Activated CD8-positive, alpha-beta memory T cell treated with anti-CD3 and anti-CD28 coated beads, Interleukin-2, amount 10 ng/mL, durations not matched to agents 7 days and 5 days (primary cell): Measurements from ENCODE around the gene CARTPT. TPM values are rescaled to one million over a fixed set of nuclear protein-coding genes. Genes with fewer than 3 reads are reported as not detected.

Experiments used
- ATAC-seq: fragments of 150-1000 bp; cut with Tn5 transposase; one replicate; pipeline ENCODE4 v1.10.0; 2021; ENCODE audit warnings: moderate library complexity
- CTCF ChIA-PET: fragments of 350-600 bp; sonication (Branson Sonifier 250); formaldehyde crosslinking; loops from one replicate; lab custom pipeline; 2021; ENCODE audit warnings: antibody characterized with exemption; lab: Charles Lee
- DNase-seq: peaks from one replicate; pipeline ENCODE4 v3.0.0-alpha.2; 2020
- H3K27ac Mint-ChIP-seq: one replicate; pipeline ENCODE4 v1.8.0; 2021; ENCODE audit warnings: mild to moderate bottlenecking, mixed read lengths
- H3K27me3 Mint-ChIP-seq: one replicate; pipeline ENCODE4 v1.8.0; 2021; ENCODE audit warnings: mixed read lengths
- H3K36me3 Mint-ChIP-seq: one replicate; pipeline ENCODE4 v1.8.0; 2021; ENCODE audit warnings: mild to moderate bottlenecking, mixed read lengths
- H3K4me1 Mint-ChIP-seq: one replicate; pipeline ENCODE4 v1.8.0; 2021; ENCODE audit warnings: mixed read lengths
- H3K4me3 Mint-ChIP-seq: one replicate; pipeline ENCODE4 v1.8.0; 2021; ENCODE audit warnings: mild to moderate bottlenecking, moderate library complexity, mixed read lengths
- H3K9me3 Mint-ChIP-seq: one replicate; pipeline ENCODE4 v1.8.0; 2022; ENCODE audit warnings: low read depth, mixed read lengths
- total RNA-seq, 2 experiments: library from RNA; stranded (reverse); gene quantifications; one replicate each; pipeline ENCODE4 v1.2.3, GENCODE V29; 2021

Gene CARTPT
- total RNA-seq, 2 experiments from 2014 or later = not detected

- Mint-ChIP-seq H3K36me3 (no peaks in the 10 kb centered on the region), H3K4me3 (no peak overlapping the region), H3K27ac (no peak overlapping the region), H3K4me1 (no peaks in the 10 kb centered on the region), H3K9me3 (no peaks in the 10 kb centered on the region), H3K27me3 (peaks cover 31% of the 10 kb centered on the region)
- CTCF ChIA-PET = no interaction called here
- DNase-seq (no peak), ATAC-seq (no peak)
Observed at GRCh38 chr5:71703941-71704340, 15.1 kb upstream of the CARTPT start.

- Mint-ChIP-seq H3K4me3 (no peak overlapping the region), H3K27me3 (peaks cover 29% of the 10 kb centered on the region), H3K27ac (no peak overlapping the region), H3K4me1 (no peaks in the 10 kb centered on the region), H3K36me3 (no peaks in the 10 kb centered on the region), H3K9me3 (no peaks in the 10 kb centered on the region)
- CTCF ChIA-PET = no interaction called here
- DNase-seq = no peak
- no peak for ATAC-seq
Observed at GRCh38 chr5:71705421-71705820, 13.7 kb upstream of the CARTPT start.

DNA sequence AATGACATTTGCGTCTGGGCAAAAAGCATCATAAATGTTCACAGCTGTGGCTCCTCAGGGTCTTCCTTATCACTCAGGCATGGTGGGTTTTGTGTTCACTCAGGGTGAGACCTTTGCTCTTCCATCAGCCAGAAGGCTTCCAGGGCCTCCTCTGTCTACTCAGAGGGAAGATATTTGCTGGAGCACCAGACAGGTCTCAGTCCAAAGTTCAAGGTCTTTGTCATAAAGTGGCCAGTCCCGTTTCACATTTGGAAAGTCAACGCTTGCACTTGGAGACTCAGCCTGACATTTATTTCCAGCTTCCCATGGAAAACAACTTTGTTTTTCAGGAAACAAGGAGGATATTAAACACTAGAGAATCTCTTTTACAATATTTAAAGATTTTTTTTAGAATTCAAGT is 12.2 kb upstream of the CARTPT start:
- no peak for DNase-seq
- H3K4me1 Mint-ChIP-seq = no peaks in the 10 kb centered on the region
- H3K27ac Mint-ChIP-seq = no peak overlapping the region
- no peaks in the 10 kb centered on the region for H3K9me3 Mint-ChIP-seq
- no peak for ATAC-seq
- CTCF ChIA-PET = no interaction called here
- H3K4me3 Mint-ChIP-seq = no peak overlapping the region
- H3K36me3 Mint-ChIP-seq = no peaks in the 10 kb centered on the region
- H3K27me3 Mint-ChIP-seq = peaks cover 32% of the 10 kb centered on the region

GRCh38 chr5:71711610-71712009 is 7.5 kb upstream of the CARTPT start:
- DNase-seq (no peak), ATAC-seq (no peak)
- peaks cover 48% of the 10 kb centered on the region for H3K27me3 Mint-ChIP-seq
- CTCF ChIA-PET = no interaction called here
- no peaks in the 10 kb centered on the region for H3K4me1 Mint-ChIP-seq
- H3K9me3 Mint-ChIP-seq = no peaks in the 10 kb centered on the region
- no peak overlapping the region for H3K27ac Mint-ChIP-seq
- H3K4me3 Mint-ChIP-seq = no peak overlapping the region
- no peaks in the 10 kb centered on the region for H3K36me3 Mint-ChIP-seq

DNA sequence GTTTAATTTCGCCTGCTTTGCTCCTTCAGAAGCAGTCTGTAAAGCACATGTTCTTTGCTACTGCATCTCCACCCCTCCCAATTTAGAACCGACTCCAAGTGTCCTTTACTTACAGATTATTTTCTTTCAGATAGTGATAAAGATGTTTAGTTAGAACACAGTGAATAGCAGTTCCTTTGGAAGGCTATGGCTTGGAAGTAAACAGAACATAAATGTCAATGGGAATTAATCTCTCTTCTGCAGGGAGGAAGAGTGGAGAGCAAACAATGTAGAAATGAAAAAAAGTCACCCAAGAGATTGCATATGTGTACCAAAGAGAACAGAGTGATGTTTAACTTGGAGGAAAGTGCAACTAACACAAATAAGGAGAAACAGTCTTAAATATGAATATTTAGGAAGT is 4.2 kb upstream of the CARTPT start:
- ATAC-seq = no peak
- no peaks in the 10 kb centered on the region for H3K9me3 Mint-ChIP-seq
- no peaks in the 10 kb centered on the region for H3K36me3 Mint-ChIP-seq
- H3K27me3 Mint-ChIP-seq = peaks cover 65% of the 10 kb centered on the region
- H3K4me1 Mint-ChIP-seq = no peaks in the 10 kb centered on the region
- no peak for DNase-seq
- no peak overlapping the region for H3K27ac Mint-ChIP-seq
- H3K4me3 Mint-ChIP-seq = no peak overlapping the region
- CTCF ChIA-PET = no interaction called here

GRCh38 chr5:71727978-71728377 is 8.9 kb downstream of the CARTPT start:
- DNase-seq (no peak), ATAC-seq (no peak)
- no peaks in the 10 kb centered on the region for H3K4me1 Mint-ChIP-seq
- no peak overlapping the region for H3K27ac Mint-ChIP-seq
- H3K9me3 Mint-ChIP-seq = no peaks in the 10 kb centered on the region
- H3K27me3 Mint-ChIP-seq = peaks cover 36% of the 10 kb centered on the region
- no peaks in the 10 kb centered on the region for H3K36me3 Mint-ChIP-seq
- CTCF ChIA-PET = no interaction called here
- H3K4me3 Mint-ChIP-seq = no peak overlapping the region

GRCh38 chr5:71731015-71731414 is 11.9 kb downstream of the CARTPT start:
- ATAC-seq = no peak
- H3K27ac Mint-ChIP-seq = no peak overlapping the region
- CTCF ChIA-PET = no interaction called here
- H3K27me3 Mint-ChIP-seq = peaks cover 23% of the 10 kb centered on the region
- H3K4me3 Mint-ChIP-seq = no peak overlapping the region
- H3K4me1 Mint-ChIP-seq = no peaks in the 10 kb centered on the region
- DNase-seq = no peak
- no peaks in the 10 kb centered on the region for H3K36me3 Mint-ChIP-seq
- H3K9me3 Mint-ChIP-seq = no peaks in the 10 kb centered on the region

DNA sequence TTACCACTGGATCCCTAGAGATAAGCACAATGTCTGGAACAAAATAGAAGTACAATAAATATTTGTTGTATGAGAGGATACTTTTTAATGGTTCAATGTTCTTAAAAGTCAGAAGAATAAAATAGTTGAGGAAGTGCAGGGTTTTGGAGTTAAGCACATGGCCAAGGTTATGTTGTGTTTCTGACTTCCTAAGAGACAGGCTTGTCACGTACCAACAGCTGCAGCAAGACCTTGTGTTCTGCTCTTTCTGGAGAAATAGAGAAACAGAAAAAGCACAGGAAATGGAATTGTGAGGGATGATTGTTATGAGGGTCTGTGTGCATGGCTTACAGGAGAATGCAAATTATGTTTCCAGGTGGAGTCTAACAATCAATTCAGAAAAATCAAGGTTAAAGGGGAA is 12.9 kb downstream of the CARTPT start:
- H3K36me3 Mint-ChIP-seq = no peaks in the 10 kb centered on the region
- ATAC-seq (no peak), DNase-seq (no peak)
- H3K27me3 Mint-ChIP-seq = peaks cover 18% of the 10 kb centered on the region
- H3K4me1 Mint-ChIP-seq = no peaks in the 10 kb centered on the region
- H3K4me3 Mint-ChIP-seq = no peak overlapping the region
- CTCF ChIA-PET = no interaction called here
- H3K9me3 Mint-ChIP-seq = no peaks in the 10 kb centered on the region
- H3K27ac Mint-ChIP-seq = no peak overlapping the region

DNA sequence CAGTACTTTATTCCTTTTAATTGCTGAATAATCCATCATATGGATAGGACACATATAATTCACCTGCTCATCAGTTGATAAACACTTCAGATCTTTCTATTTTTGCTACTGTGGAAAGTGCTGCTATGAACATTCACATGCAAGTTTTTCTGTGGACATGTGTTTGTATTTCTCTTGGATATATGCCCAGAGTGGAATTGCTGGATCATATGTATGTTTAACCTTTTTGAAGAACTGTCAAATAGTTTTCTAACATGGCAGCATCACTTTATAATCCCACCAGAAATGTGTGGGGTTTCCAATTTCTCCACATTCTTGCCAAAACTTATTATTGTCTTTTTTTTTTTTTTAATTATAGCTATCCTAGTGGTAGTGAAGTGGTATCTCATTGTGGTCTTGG is 15.1 kb downstream of the CARTPT start:
- peaks cover 21% of the 10 kb centered on the region for H3K27me3 Mint-ChIP-seq
- H3K4me3 Mint-ChIP-seq = no peak overlapping the region
- no peak overlapping the region for H3K27ac Mint-ChIP-seq
- peaks cover 4% of the 10 kb centered on the region for H3K4me1 Mint-ChIP-seq
- CTCF ChIA-PET = no interaction called here
- ATAC-seq (no peak), DNase-seq (no peak)
- no peaks in the 10 kb centered on the region for H3K9me3 Mint-ChIP-seq
- no peaks in the 10 kb centered on the region for H3K36me3 Mint-ChIP-seq

- no peak for DNase-seq
- peaks cover 10% of the 10 kb centered on the region for H3K4me1 Mint-ChIP-seq
- H3K36me3 Mint-ChIP-seq = no peaks in the 10 kb centered on the region
- ATAC-seq = no peak
- H3K27ac Mint-ChIP-seq = no peak overlapping the region
- no peak overlapping the region for H3K4me3 Mint-ChIP-seq
- CTCF ChIA-PET = no interaction called here
- peaks cover 31% of the 10 kb centered on the region for H3K27me3 Mint-ChIP-seq
- H3K9me3 Mint-ChIP-seq = no peaks in the 10 kb centered on the region
Observed at GRCh38 chr5:71737931-71738539, 19.0 kb downstream of the CARTPT start.

- Mint-ChIP-seq H3K4me1 (peaks cover 10% of the 10 kb centered on the region), H3K4me3 (no peak overlapping the region), H3K27ac (no peak overlapping the region), H3K9me3 (no peaks in the 10 kb centered on the region), H3K27me3 (peaks cover 35% of the 10 kb centered on the region), H3K36me3 (no peaks in the 10 kb centered on the region)
- CTCF ChIA-PET = no interaction called here
- ATAC-seq = no peak
- no peak for DNase-seq
Observed at GRCh38 chr5:71738662-71739361, 19.7 kb downstream of the CARTPT start.

DNA sequence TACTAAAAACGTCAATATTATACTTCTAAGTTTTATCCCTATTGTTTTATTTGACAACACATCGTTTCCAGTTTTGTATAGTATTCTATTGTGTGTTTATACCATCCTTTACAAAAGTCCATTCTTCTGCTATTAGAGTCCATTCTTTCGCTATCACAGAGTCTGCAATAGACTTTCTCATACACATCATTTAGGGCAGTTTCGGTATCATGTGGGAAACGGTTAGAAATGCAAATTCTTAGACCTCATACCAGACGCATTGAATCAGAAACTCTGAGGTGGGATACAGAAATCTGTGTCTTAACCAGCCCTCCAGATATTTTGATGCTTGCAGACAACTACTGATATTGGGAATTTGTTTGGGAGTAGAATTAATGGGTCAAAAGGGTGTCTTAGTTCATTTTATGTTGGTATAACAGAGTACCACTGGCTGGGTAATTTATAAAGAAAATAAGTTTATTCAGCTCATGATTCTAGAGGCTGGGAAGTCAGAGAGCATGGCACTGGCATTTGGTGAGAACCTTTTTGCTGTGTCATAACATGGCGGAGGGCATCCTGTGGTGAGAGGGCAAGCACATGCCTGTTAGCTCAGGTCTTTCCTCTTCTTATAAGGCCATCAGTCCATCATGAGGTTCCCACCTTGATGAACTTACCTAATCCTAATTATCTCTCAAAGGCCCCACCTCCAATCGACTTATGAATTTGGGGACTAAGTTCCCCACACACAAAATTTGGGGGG is 21.1 kb downstream of the CARTPT start:
- no peaks in the 10 kb centered on the region for H3K9me3 Mint-ChIP-seq
- no peak overlapping the region for H3K4me3 Mint-ChIP-seq
- CTCF ChIA-PET = no interaction called here
- ATAC-seq (no peak), DNase-seq (no peak)
- H3K27ac Mint-ChIP-seq = no peak overlapping the region
- peaks cover 40% of the 10 kb centered on the region for H3K27me3 Mint-ChIP-seq
- H3K4me1 Mint-ChIP-seq = peaks cover 10% of the 10 kb centered on the region
- H3K36me3 Mint-ChIP-seq = no peaks in the 10 kb centered on the region

- Mint-ChIP-seq H3K27ac (no peak overlapping the region), H3K27me3 (peaks cover 41% of the 10 kb centered on the region), H3K4me1 (peaks cover 10% of the 10 kb centered on the region), H3K36me3 (no peaks in the 10 kb centered on the region), H3K9me3 (no peaks in the 10 kb centered on the region), H3K4me3 (no peak overlapping the region)
- DNase-seq (no peak), ATAC-seq (no peak)
- CTCF ChIA-PET = no interaction called here
Observed at GRCh38 chr5:71743155-71743554, 24.1 kb downstream of the CARTPT start.
